ENCODE measurements around the gene IPCEF1. TPM values are rescaled to one million over a fixed set of nuclear protein-coding genes. Genes with fewer than 3 reads are reported as not detected.

IPCEF1 gene
- total and polyA plus RNA-seq, 2 of the 8 experiments (the other 6 are each of a cell fraction or from before 2014, with no cell fraction given) = 0.41 to 0.78 TPM

GRCh38 chr6:154125421-154125820 lies 231.2 kb downstream of the IPCEF1 start:
- no peak overlapping the region for H3K27ac ChIP-seq (ENCODE audit: low read depth, low read length)
- no peaks in the 10 kb centered on the region for H3K36me3 ChIP-seq (ENCODE audit: control insufficient read depth in 2 of 4, insufficient read depth in 4 of 4, low read length in 3 of 4)
- no peak for DNase-seq (ENCODE audit: low read depth in 1 of 2, low spot score in 2 of 2)
- H3K9ac ChIP-seq (replicated peaks in 1 of 4; ENCODE audit: extremely low read depth in 1 of 4, low read depth in 3 of 4, low read length in 3 of 4) = no peak overlapping the region
- H3K56ac ChIP-seq (replicated peaks; ENCODE audit: insufficient read length, low read depth, low read length) = no peak overlapping the region
- H3K23me2 ChIP-seq (ENCODE audit: low read depth, low read length) = no peaks in the 10 kb centered on the region
- H4K5ac ChIP-seq (ENCODE audit: insufficient read length, low read depth, low read length) = no peak overlapping the region
- H3K27me3 ChIP-seq (replicated peaks in 1 of 4; ENCODE audit: control insufficient read depth in 3 of 4, extremely low read depth in 1 of 4, insufficient read depth in 3 of 4, low read length in 3 of 4) = peaks cover 0 to 2% (median 0%) of the 10 kb centered on the region in 4 experiments; a peak in 1 of 7 replicates
- H2BK15ac ChIP-seq (ENCODE audit: low read length) = no peak overlapping the region
- H2BK12ac ChIP-seq (ENCODE audit: low read depth, low read length) = no peak overlapping the region
- no peak overlapping the region for H3K23ac ChIP-seq (ENCODE audit: insufficient read length)
- no peak for TF ChIP-seq TAF1 (IDR thresholded peaks at IDR 0.05; ENCODE audit: low read depth, low read length)
- H3K79me2 ChIP-seq (ENCODE audit: control insufficient read depth in 1 of 2, insufficient read depth in 2 of 2, low read length in 2 of 2) = no peaks in the 10 kb centered on the region
- no peak for FAIRE-seq
- H3K9me3 ChIP-seq (ENCODE audit: insufficient read depth in 2 of 2, low read depth in 1 of 2, low read length in 1 of 2) = no peaks in the 10 kb centered on the region
- ChIA-PET POLR2A (ENCODE audit: partially characterized antibody) (no interaction called here), CTCF (ENCODE audit: partially characterized antibody) (no interaction called here)
- H2BK20ac ChIP-seq (ENCODE audit: low read length) = no peak overlapping the region
- 97% methylated on average over 2 of the region's 2 CpGs; no CpG with 5 or more reads in 1 of the 2 experiments for WGBS, 2 experiments (ENCODE audit: extremely low coverage in 1 of 2, insufficient coverage in 1 of 2, insufficient read length in 1 of 2, insufficient replicate concordance in 2 of 2, low coverage in 1 of 2, low lambda C conversion rate in 2 of 2, missing lambda C conversion rate in 1 of 2)
- no peak overlapping the region for H3K14ac ChIP-seq (ENCODE audit: insufficient read length)
- no peaks in the 10 kb centered on the region for H4K20me1 ChIP-seq (replicated peaks in 1 of 2; ENCODE audit: control insufficient read depth in 1 of 2, insufficient read depth in 2 of 2, low read length in 2 of 2)
- no peak overlapping the region for H3K4me3 ChIP-seq (ENCODE audit: extremely low read depth in 1 of 4, insufficient read depth in 2 of 4, low read depth in 3 of 4, low read length in 4 of 4)
- no peak overlapping the region for H2AK5ac ChIP-seq (ENCODE audit: low read depth, low read length)
- no peak overlapping the region for H4K91ac ChIP-seq (replicated peaks; ENCODE audit: insufficient read length, low read length)
- H2BK120ac ChIP-seq (replicated peaks; ENCODE audit: low read depth, low read length) = no peak overlapping the region
- no peaks in the 10 kb centered on the region for H3K79me1 ChIP-seq (ENCODE audit: low read depth, low read length)
- no peak overlapping the region for H2BK5ac ChIP-seq (ENCODE audit: low read depth, low read length)
- no peak overlapping the region for H3K4ac ChIP-seq (replicated peaks; ENCODE audit: insufficient read length, low read depth, low read length)
- no peak overlapping the region for H4K8ac ChIP-seq (ENCODE audit: extremely low read depth, insufficient read depth, low read length)
- no peak overlapping the region for H3K18ac ChIP-seq (ENCODE audit: extremely low read depth, low read length)
- no peak overlapping the region for H2AFZ ChIP-seq (ENCODE audit: low read length)
- H3K4me1 ChIP-seq (replicated peaks in 1 of 4; ENCODE audit: control insufficient read depth in 3 of 4, insufficient read depth in 4 of 4, low read length in 3 of 4) = peaks cover 0 to 2% (median 0%) of the 10 kb centered on the region in 4 experiments; a peak in 2 of 7 replicates
- H3K4me2 ChIP-seq (ENCODE audit: insufficient read depth in 1 of 2, low read depth in 2 of 2, low read length in 2 of 2) = no peak overlapping the region
